ENCODE measurements around the gene SLX4IP.

GRCh38 chr20:10602221-10602871 lies 167.2 kb downstream of the SLX4IP start:
- TF ChIP-seq FOXP2 (optimal IDR thresholded peaks at IDR 0.05; ENCODE audit: control extremely low read depth, extremely low read length, insufficient read depth) (no peak), POLR2AphosphoS5 (IDR thresholded peaks at IDR 0.05; ENCODE audit: borderline replicate concordance, low read depth, low read length) (no peak), EZH2 (IDR thresholded peaks at IDR 0.05) (no peak)

Data from SK-N-MC (cell line).